ENCODE measurements around the gene S100B. TPM values are rescaled to one million over a fixed set of nuclear protein-coding genes. Genes with fewer than 3 reads are reported as not detected.

The S100B gene
- total RNA-seq (2022; extraction: Qiagen RNA extraction; ENCODE audit: low read depth): not detected in 5 replicates

GRCh38 chr21:46604975-46605766 lies at the start of gene S100B:
Gene S100B, minus strand, starts transcription at chr21:46605082. Its CDS starts 2,667 bp downstream, at chr21:46602415.

GRCh38 chr21:46635324-46636180 lies 30.7 kb upstream of the S100B start, which contains the start of gene PRMT2:
Gene PRMT2, plus strand, starts transcription at chr21:46635674. Its CDS starts 1,278 bp downstream, at chr21:46636952.

Other genes with a start within 250 kb of the S100B start
- gene DIP2A, start 146.2 kb downstream of the S100B start, total RNA-seq (2022; extraction: Qiagen RNA extraction; ENCODE audit: low read depth): 10.4 to 14.2 TPM (median 13.3 TPM) in 5 replicates
- gene PRMT2, start 30.6 kb upstream of the S100B start, total RNA-seq (2022; extraction: Qiagen RNA extraction; ENCODE audit: low read depth): 44.9 to 56.6 TPM (median 54.4 TPM) in 5 replicates

Measured in A549 treated with CpdA at 1 μM for 4 hours (cell line).